HAP-1 (cell line): Measurements from ENCODE around the gene MED27.

Experiments used
- DNase-seq, 2 experiments: peaks; one replicate each; pipeline ENCODE4 v3.0.0-alpha.2; 2016 to 2020; ENCODE audit warnings: low spot score in 2 of 2
- H3K27me3 ChIP-seq: fragments of 250-450 bp; sonication (Bioruptor Pico); 2 replicates; pipeline ENCODE4 v1.5.1; 2020; ENCODE audit warnings: low read depth, mild to moderate bottlenecking, moderate library complexity
- H3K36me3 ChIP-seq: fragments of 250-450 bp; sonication (Bioruptor Pico); replicated peaks from 2 replicates; pipeline ENCODE4 v1.5.1; 2020; ENCODE audit warnings: mild to moderate bottlenecking
- H3K4me1 ChIP-seq: fragments of 250-450 bp; sonication (Bioruptor Pico); 2 replicates; pipeline ENCODE4 v1.5.1; 2020; ENCODE audit warnings: mild to moderate bottlenecking
- H3K4me3 ChIP-seq: fragments of 250-450 bp; sonication (Bioruptor Pico); 2 replicates; pipeline ENCODE4 v1.5.1; 2020; ENCODE audit warnings: mild to moderate bottlenecking, moderate library complexity
- H3K9me3 ChIP-seq: fragments of 250-450 bp; sonication (Bioruptor Pico); 2 replicates; pipeline ENCODE4 v1.5.1; 2020; ENCODE audit warnings: mild to moderate bottlenecking, moderate library complexity
- in situ Hi-C: fragments of 300-500 bp; cut with MboI; formaldehyde crosslinking; loops from 3 replicates; pipeline ENCODE4 v1.14.3; 2020; ENCODE audit warnings: low sequenced_read_pairs, inconsistent platforms, mixed read lengths

MED27 gene

DNA sequence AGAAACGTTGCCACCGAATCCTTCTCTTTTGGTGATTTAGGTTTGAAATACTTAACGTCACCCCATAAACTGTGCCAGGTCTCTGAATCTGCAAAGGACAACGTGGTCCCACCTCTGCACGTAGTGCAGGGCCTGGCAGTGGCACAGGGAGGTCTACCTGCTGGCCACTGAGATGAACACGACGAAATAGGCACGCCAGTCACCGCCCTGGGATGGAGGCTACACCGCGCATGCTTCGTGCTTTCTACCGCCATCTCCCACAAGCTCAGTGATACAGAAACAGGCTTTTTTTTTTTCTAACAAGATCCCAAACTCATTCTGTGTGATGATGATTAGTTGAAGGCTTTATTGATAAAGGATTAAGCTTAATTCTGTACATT, 199.8 kb downstream of the MED27 start:
- in situ Hi-C loops = no loop called here
- H3K9me3 ChIP-seq = no peaks in the 10 kb centered on the region
- H3K4me3 ChIP-seq = no peak overlapping the region
- H3K4me1 ChIP-seq = peaks cover 8% of the 10 kb centered on the region
- DNase-seq = no peak
- H3K36me3 ChIP-seq = no peaks in the 10 kb centered on the region
- no peaks in the 10 kb centered on the region for H3K27me3 ChIP-seq

DNA sequence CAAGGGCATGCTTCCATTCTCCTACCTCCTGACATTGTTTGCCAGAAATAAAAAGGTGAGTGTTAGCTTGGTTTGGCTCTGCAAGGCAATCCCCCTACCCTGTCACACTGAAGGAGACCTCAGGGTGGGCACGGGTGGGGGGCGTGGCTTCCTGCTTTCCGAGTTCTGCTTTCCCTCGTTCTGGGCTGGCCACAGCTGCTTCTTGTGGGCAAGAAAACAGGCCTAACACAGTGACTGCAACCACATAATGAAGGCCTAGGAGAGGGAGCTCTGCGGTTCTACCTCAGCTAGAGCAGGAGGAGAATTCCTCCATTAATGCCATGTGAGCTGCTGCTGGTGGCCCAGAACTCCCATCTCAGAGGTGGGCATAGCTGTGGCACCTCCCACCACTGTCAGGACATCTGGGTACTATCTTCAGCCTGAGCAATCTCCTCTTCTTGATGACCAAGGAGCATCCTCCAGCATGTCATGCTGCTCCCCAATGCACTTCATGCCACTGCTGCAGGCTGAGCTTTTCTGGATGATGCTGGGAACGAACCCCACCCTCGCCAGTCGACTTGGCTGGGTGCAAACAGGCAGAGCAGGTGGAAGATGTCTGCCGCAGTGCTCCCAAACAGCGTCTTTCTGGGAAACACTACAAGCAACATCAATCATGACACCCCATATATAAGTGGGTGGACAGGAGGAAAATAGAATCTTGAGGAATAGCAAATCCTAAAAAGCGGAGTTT, 200.3 kb downstream of the MED27 start:
- Histone ChIP-seq H3K4me3 (no peak overlapping the region), H3K4me1 (peaks cover 8% of the 10 kb centered on the region), H3K36me3 (no peaks in the 10 kb centered on the region), H3K27me3 (no peaks in the 10 kb centered on the region), H3K9me3 (no peaks in the 10 kb centered on the region)
- no peak for DNase-seq
- in situ Hi-C loops = no loop called here

DNA sequence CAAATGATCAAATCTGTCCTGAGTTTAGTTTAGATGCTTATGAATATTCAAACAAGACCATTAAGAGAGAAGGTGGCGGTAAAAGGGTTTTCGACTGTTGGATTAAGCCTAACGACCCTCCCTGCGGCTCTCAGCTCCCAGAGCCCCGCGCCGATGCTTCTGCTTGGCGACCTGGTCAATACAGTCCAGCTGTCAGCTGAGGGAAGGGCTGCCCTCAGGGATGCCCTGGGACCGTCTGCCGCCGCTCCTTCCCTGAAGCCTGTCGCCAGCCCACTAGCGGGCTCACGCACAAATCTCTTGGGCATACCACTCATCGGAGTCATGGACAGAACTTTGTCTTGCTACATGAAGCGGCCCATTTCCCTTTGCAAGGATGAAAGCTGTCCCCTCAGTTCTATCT, 203.2 kb downstream of the MED27 start:
- Histone ChIP-seq H3K4me3 (no peak overlapping the region), H3K27me3 (no peaks in the 10 kb centered on the region), H3K4me1 (peaks cover 7% of the 10 kb centered on the region), H3K36me3 (no peaks in the 10 kb centered on the region), H3K9me3 (no peaks in the 10 kb centered on the region)
- no peak for DNase-seq
- in situ Hi-C loops = no loop called here

DNA sequence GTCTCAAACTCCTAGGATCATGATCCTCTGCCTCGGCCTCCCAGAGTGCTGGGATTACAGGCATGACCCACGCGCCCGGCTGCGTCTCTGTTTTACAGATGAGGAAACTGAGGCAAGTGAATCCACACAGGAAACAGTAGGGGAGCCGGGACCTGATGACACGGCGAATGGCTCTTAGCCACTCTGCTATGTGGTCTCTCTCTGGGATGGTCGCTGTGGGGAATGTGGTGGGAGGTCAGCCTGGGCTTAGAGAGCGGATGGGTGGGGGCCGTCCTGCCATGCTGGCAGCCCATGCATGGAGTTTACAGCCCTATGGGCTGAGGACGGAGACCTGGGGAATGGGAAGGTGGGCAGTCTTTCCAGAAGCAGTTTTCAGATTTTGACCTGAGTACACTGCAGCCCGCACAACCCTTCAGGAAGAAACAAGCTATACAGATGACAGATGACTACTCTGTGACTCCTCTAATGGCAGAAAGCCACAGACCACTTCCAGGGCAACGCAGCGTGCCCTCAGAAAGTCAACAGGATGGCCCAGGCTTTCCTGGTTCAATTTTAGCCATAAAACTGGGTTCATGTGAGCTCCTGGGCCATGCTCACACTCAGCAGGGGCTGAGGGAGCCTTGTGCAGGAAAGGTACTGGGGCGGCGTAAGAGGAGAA, 203.7 kb downstream of the MED27 start:
- Histone ChIP-seq H3K4me3 (no peak overlapping the region), H3K9me3 (no peaks in the 10 kb centered on the region), H3K27me3 (no peaks in the 10 kb centered on the region), H3K36me3 (no peaks in the 10 kb centered on the region), H3K4me1 (peaks cover 2% of the 10 kb centered on the region)
- in situ Hi-C loops = no loop called here
- no peak for DNase-seq

GRCh38 chr9:131874916-131875670, 204.6 kb downstream of the MED27 start:
- no peaks in the 10 kb centered on the region for H3K4me1 ChIP-seq

GRCh38 chr9:131874447-131874846, 205.2 kb downstream of the MED27 start:
- peaks cover 2% of the 10 kb centered on the region; the same call in 1 of the 2 replicates for H3K4me1 ChIP-seq
- no peaks in the 10 kb centered on the region for H3K9me3 ChIP-seq
- no peaks in the 10 kb centered on the region for H3K27me3 ChIP-seq
- no peaks in the 10 kb centered on the region for H3K36me3 ChIP-seq
- DNase-seq = no peak
- H3K4me3 ChIP-seq = no peak overlapping the region
- in situ Hi-C loops = no loop called here

More at GRCh38 chr9:131874916-131875670, 204.6 kb downstream of the MED27 start:
- H3K36me3 ChIP-seq = no peaks in the 10 kb centered on the region
- no peak overlapping the region for H3K4me3 ChIP-seq
- no peaks in the 10 kb centered on the region for H3K27me3 ChIP-seq
- no peak for DNase-seq
- in situ Hi-C loops = no loop called here
- no peaks in the 10 kb centered on the region for H3K9me3 ChIP-seq

GRCh38 chr9:131873891-131874440, 205.7 kb downstream of the MED27 start:
- H3K4me3 ChIP-seq = no peak overlapping the region
- H3K27me3 ChIP-seq = no peaks in the 10 kb centered on the region
- H3K4me1 ChIP-seq = peaks cover 3% of the 10 kb centered on the region; the same call in 1 of the 2 replicates
- no peaks in the 10 kb centered on the region for H3K9me3 ChIP-seq
- no peak for DNase-seq
- in situ Hi-C loops = no loop called here
- H3K36me3 ChIP-seq = no peaks in the 10 kb centered on the region

- in situ Hi-C loops = no loop called here
- Histone ChIP-seq H3K36me3 (no peaks in the 10 kb centered on the region), H3K4me1 (peaks cover 3% of the 10 kb centered on the region; the same call in 1 of the 2 replicates), H3K9me3 (no peaks in the 10 kb centered on the region), H3K4me3 (no peak overlapping the region), H3K27me3 (no peaks in the 10 kb centered on the region)
- DNase-seq = no peak
These were observed 206.3 kb downstream of the MED27 start for GRCh38 chr9:131873335-131873734.

- in situ Hi-C loops = no loop called here
- peaks cover 3% of the 10 kb centered on the region; the same call in 1 of the 2 replicates for H3K4me1 ChIP-seq
- no peaks in the 10 kb centered on the region for H3K36me3 ChIP-seq
- no peak overlapping the region for H3K4me3 ChIP-seq
- no peaks in the 10 kb centered on the region for H3K27me3 ChIP-seq
- H3K9me3 ChIP-seq = no peaks in the 10 kb centered on the region
- DNase-seq = no peak
These were observed 207.0 kb downstream of the MED27 start for GRCh38 chr9:131872702-131873101.

DNA sequence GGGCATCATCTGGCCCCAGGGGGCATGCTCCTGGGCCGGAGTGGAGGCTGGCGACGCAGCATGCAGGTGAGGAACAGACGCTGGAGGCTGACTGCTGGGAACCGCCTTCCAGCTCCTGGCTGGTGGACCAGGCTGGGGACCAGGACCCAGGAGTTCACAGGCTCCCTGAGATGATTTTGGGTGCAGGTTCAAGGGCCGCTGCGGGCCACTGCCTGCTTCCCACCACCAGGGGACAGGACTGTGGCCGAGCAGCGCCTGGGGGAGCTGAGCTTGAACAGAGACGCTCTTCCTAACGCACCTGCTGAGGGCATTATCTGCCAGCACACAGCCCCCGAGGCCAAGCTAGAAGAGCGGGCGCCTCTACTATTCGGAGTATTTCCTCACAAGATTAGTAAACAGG, 207.7 kb downstream of the MED27 start:
- no peaks in the 10 kb centered on the region for H3K36me3 ChIP-seq
- H3K27me3 ChIP-seq = no peaks in the 10 kb centered on the region
- no peaks in the 10 kb centered on the region for H3K9me3 ChIP-seq
- no peak for DNase-seq
- no peak overlapping the region for H3K4me3 ChIP-seq
- in situ Hi-C loops = no loop called here
- H3K4me1 ChIP-seq = peaks cover 3% of the 10 kb centered on the region; the same call in 1 of the 2 replicates

- no peak for DNase-seq
- Histone ChIP-seq H3K36me3 (no peaks in the 10 kb centered on the region), H3K4me3 (no peak overlapping the region), H3K4me1 (peaks cover 3% of the 10 kb centered on the region; the same call in 1 of the 2 replicates), H3K27me3 (no peaks in the 10 kb centered on the region), H3K9me3 (no peaks in the 10 kb centered on the region)
- in situ Hi-C loops = no loop called here
These were observed 209.5 kb downstream of the MED27 start for GRCh38 chr9:131870156-131870555.

DNA sequence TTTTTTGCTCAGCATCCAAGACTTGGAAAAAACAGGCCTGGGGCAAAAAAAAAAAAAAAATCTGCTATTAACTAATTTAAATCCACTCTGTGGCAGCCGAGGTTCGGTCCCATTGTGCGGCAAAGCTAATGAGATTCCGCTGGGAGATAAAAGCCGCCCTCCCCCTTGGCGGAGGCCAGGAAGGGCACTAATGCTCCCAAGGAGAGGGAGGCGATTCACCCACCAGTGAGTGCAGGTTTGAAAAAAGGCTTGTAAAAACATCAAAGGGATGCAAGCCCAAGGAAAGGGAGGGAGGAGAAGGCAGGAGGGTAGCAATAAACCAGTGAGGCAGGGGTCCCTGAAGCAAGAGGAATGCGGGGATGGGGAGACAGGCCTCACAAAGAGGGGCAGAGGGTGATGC, 210.3 kb downstream of the MED27 start:
- no peaks in the 10 kb centered on the region for H3K9me3 ChIP-seq
- DNase-seq = peak in 1 of 2 experiments; percentile 58
- H3K4me3 ChIP-seq = no peak overlapping the region
- no peaks in the 10 kb centered on the region for H3K27me3 ChIP-seq
- peaks cover 3% of the 10 kb centered on the region; the same call in 1 of the 2 replicates for H3K4me1 ChIP-seq
- H3K36me3 ChIP-seq = no peaks in the 10 kb centered on the region
- in situ Hi-C loops = no loop called here

DNA sequence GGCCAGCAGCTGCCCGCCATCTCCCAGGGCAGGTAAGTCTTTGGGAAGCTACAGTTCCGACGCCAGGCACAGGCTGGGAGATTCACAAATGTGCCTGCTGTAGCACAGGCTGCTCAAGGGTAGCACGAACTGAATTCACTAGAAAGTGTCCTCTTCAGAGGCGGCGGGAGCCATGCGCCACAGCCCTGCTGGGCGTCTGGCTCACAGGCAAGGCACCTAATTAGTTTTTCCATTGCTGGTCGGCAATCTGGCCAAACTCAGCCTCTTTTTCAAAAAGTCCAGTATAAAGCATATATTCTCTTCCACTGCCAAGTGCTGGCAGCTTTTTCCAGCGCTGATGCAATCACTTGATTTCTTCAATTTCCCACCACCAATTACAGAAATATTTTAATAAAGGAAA, 210.9 kb downstream of the MED27 start:
- in situ Hi-C loops = no loop called here
- Histone ChIP-seq H3K27me3 (no peaks in the 10 kb centered on the region), H3K9me3 (no peaks in the 10 kb centered on the region), H3K36me3 (no peaks in the 10 kb centered on the region), H3K4me3 (no peak overlapping the region), H3K4me1 (peaks cover 3% of the 10 kb centered on the region; the same call in 1 of the 2 replicates)
- DNase-seq = no peak
